ENCODE results near the gene DGKI. TPM values are rescaled to one million over a fixed set of nuclear protein-coding genes. Genes with fewer than 3 reads are reported as not detected.

The DGKI gene
- total RNA-seq, 2 donors from 2014 or later, result 4.4 to 5.9 TPM

- Histone ChIP-seq H3K4me3 (no peak overlapping the region), H3K27ac (no peak overlapping the region), H3K27me3 (no peaks in the 10 kb centered on the region), H3K4me1 (no peaks in the 10 kb centered on the region), H3K36me3 (no peaks in the 10 kb centered on the region), H3K9me3 (no peaks in the 10 kb centered on the region)
- no peak for DNase-seq (ENCODE audit: low spot score)
- no peak for TF ChIP-seq CTCF (IDR thresholded peaks at IDR 0.05)
Observed at GRCh38 chr7:137668404-137668803, 178.4 kb downstream of the DGKI start.

- TF ChIP-seq CTCF (IDR thresholded peaks at IDR 0.05), result no peak
Observed at GRCh38 chr7:137667633-137668387, 179.0 kb downstream of the DGKI start.

GRCh38 chr7:137664846-137665245, 181.9 kb downstream of the DGKI start:
- no peaks in the 10 kb centered on the region for H3K27me3 ChIP-seq
- H3K27ac ChIP-seq, result no peak overlapping the region
- no peaks in the 10 kb centered on the region for H3K9me3 ChIP-seq
- H3K4me1 ChIP-seq, result no peaks in the 10 kb centered on the region
- H3K36me3 ChIP-seq, result no peaks in the 10 kb centered on the region
- H3K4me3 ChIP-seq, result no peak overlapping the region
- TF ChIP-seq CTCF (IDR thresholded peaks at IDR 0.05), result no peak
- DNase-seq (ENCODE audit: low spot score), result no peak

More at GRCh38 chr7:137667633-137668387, 179.0 kb downstream of the DGKI start:
- Histone ChIP-seq H3K9me3 (no peaks in the 10 kb centered on the region), H3K4me1 (no peaks in the 10 kb centered on the region), H3K27ac (no peak overlapping the region), H3K27me3 (no peaks in the 10 kb centered on the region), H3K36me3 (no peaks in the 10 kb centered on the region), H3K4me3 (no peak overlapping the region)
- no peak for DNase-seq (ENCODE audit: low spot score)

GRCh38 chr7:137661634-137662033, 185.1 kb downstream of the DGKI start:
- no peak for DNase-seq (ENCODE audit: low spot score)

GRCh38 chr7:137658190-137658900, 188.4 kb downstream of the DGKI start:
- no peaks in the 10 kb centered on the region for H3K27me3 ChIP-seq
- DNase-seq (ENCODE audit: low spot score), result no peak
- H3K9me3 ChIP-seq, result no peaks in the 10 kb centered on the region
- H3K27ac ChIP-seq, result no peak overlapping the region
- no peaks in the 10 kb centered on the region for H3K36me3 ChIP-seq
- peaks cover 0 to 25% of the 10 kb centered on the region in 2 donors for H3K4me1 ChIP-seq
- no peak for TF ChIP-seq CTCF (IDR thresholded peaks at IDR 0.05)
- H3K4me3 ChIP-seq, result no peak overlapping the region

More at GRCh38 chr7:137661634-137662033, 185.1 kb downstream of the DGKI start:
- no peak for TF ChIP-seq CTCF (IDR thresholded peaks at IDR 0.05)
- H3K36me3 ChIP-seq, result no peaks in the 10 kb centered on the region
- no peaks in the 10 kb centered on the region for H3K27me3 ChIP-seq
- peaks cover 0 to 17% of the 10 kb centered on the region in 2 donors for H3K4me1 ChIP-seq
- H3K27ac ChIP-seq, result no peak overlapping the region
- H3K4me3 ChIP-seq, result no peak overlapping the region
- H3K9me3 ChIP-seq, result no peaks in the 10 kb centered on the region
